NCI-H345 treated with DMSO at 0.1 percent for 48 hours (cell line): ENCODE results near the gene ERFL.

Experiments
- DNase-seq: peaks from one replicate; lab custom pipeline; 2025; ENCODE audit not compliant: unreplicated experiment; lab: John Stamatoyannopoulos, UW

ERFL gene

GRCh38 chr19:41901707-41902360 lies 26.4 kb downstream of the ERFL start:
- DNase-seq = no peak

DNA sequence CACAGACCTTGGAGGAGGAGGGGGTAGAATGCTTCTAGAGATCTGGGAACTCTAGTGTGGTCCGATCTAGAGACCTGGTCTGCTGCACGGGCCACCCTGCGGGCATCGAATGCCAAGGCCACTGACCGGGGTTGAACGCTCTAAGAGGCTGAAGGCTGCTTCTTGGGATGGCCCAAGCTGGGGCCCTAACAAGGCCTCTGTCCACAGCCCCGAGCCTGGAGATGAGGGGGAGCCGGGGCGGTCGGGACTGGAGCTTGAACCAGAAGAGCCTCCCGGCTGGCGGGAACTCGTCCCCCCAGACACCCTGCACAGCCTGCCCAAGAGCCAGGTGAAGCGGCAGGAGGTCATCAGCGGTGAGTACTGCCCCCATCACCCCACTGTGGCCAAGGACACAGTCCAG lies 30.0 kb downstream of the ERFL start:
- no peak for DNase-seq

GRCh38 chr19:41897820-41898219 lies 30.4 kb downstream of the ERFL start:
- DNase-seq = no peak

GRCh38 chr19:41897181-41897580 lies 31.1 kb downstream of the ERFL start:
- no peak for DNase-seq

GRCh38 chr19:41896581-41896942 lies 31.7 kb downstream of the ERFL start:
- no peak for DNase-seq

- DNase-seq = no peak
Measured at GRCh38 chr19:41895745-41896580, 32.3 kb downstream of the ERFL start.

GRCh38 chr19:41894350-41894749 lies 33.9 kb downstream of the ERFL start:
- no peak for DNase-seq

DNA sequence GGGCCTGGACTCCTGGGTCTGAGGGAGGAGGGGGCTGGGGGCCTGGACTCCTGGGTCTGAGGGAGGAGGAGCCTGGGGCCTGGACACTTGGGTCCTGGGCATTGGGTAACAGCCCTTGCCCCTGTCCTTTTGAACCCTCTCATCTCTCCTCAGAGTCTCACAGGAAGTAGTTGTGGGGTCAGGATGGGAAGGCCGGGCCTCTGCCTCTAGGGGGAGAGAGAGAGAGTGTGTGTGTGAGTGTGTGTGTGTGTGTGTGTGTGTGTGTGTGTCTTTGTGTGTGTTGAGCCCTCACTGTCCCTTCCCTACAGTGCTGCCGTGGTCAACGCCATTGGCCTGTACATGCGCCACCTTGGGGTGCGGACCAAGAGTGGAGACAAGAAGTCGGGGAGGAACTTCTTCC lies 34.4 kb downstream of the ERFL start:
- no peak for DNase-seq

DNA sequence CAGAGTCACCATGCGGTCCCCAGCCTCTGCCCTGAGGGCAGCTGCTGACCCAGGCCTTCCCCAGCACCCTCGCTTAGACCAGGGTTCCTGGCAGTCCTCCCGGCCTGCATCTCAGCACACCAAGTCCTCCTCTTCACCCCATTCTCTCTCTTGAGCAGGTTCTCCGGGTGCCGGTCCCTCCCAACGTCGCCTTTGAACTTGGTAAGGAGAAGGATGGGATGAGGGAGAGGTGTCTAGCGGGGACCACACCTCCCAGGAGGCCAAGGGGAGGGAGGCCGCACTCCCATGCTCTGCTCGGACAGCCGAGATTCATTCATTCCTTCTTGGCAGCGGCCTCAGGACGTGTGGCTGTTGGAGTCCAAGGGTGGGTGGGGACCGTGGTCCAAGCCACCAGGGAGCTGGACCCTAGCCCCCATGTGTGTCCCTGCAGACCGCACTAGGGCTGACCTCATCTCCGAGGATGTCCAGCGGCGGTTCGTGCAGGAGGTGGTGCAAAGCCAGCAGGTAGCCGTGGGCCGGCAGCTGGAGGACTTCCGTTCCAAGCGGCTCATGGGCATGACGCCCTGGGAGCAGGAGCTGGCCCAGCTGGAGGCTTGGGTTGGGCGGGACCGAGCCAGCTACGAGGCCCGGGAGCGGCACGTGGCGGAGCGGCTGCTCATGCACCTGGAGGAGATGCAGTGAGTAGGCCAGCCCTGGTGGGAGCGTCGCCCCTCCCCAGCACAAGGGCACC lies 35.9 kb downstream of the ERFL start:
- no peak for DNase-seq

GRCh38 chr19:41890936-41891335 lies 37.3 kb downstream of the ERFL start:
- DNase-seq = no peak

- DNase-seq = no peak
Measured at GRCh38 chr19:41889896-41890295, 38.4 kb downstream of the ERFL start.

DNA sequence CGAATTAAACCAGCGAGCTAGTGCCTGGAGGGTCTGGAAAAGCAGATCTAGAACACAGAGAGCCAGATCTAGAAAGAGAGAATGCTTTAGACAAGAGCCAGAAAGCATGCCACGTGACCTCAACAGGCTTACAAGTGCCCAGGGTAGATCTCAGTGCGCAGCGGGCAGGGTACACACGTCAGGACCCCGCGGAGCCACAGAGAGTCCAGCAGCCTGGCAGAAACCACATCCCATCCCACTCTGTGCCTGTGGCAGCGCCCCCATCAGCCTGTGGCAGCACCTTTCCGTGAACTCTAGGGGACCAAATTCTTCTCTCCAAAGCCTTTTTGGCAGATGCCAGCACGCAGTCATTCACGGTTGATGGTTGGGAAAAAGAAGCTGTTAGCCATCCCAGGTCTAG lies 39.3 kb downstream of the ERFL start:
- no peak for DNase-seq

DNA sequence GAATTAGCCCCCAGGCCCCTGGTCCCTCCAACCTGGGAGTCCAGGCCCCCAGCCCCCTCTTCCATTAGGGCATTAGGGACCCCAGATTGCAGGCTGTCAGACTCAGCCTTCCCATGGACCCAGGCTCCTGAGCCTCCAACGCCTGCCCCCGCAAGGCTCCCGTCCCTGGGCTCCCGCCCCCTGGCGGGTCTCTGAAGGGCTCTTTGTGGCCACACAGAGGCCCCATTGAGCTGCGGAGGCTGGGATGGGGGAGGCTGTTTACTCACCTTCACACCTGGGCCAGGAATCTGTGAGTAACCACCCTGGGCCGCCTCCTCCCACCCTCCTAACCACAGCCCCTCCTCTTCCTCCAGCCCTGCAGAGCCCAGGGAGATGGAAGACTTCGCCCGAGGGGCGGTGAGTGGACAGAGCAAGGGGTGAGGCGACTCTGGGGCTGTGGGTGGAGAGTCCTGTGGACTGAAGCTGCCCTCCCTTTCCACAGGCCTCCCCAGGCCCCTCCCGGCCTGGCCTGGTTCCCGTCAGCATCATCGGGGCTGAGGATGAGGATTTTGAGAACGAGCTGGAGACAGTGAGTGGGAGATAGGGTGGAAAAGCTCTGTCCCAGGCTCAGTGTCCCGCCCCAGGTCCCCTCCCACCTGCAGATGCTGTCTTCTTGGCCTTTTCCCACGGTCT lies 40.4 kb downstream of the ERFL start:
- no peak for DNase-seq

DNA sequence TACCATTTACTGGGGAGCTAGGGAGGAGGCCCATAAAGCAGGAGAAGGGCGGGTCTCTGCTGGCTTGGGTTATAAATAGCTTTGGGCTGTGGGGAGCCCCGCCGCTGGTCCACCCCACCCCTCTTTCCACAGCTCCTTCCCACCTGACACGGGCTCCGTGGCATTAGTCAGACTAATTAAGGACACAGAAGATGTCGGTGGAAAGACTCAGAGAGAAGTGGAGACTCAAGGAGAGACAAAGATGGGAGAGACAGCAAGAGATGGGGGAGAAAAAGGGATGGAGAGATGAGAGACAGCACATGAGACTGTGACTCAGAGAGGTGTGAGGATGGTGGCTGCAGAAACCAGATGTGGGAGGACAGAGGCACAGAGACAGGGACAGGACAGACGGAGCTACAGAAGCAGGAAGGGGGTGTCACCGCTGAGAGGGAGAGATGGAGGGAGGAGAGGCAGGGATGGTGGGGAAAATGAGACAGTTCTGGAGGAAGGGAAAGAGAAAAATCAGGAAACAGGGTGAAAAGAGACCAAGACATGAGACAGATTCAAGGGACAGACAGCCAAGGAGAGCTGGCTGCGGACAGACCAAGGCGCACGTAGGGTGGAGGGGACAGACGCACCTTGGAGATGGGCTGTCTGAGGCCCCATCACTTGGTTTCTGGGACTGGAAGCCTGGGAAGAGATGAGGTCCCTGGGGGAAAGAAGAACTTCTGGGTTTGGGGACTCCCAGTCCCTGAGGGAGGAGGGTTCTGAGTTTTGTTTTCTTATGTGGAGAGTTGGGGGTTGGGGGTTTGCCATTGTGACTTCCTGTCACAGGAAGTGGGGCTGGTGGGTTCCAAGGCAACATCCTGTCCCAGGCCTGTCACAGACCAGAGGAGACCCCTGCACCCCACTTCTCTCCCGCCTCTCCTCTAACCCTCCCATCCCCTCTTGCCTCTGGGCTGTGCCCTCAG lies 41.2 kb downstream of the ERFL start:
- no peak for DNase-seq

GRCh38 chr19:41883821-41884733 lies 44.2 kb downstream of the ERFL start:
- DNase-seq = peak; percentile 78

- DNase-seq = no peak
Measured at GRCh38 chr19:41883463-41883820, 44.8 kb downstream of the ERFL start.

GRCh38 chr19:41882568-41883462 lies 45.4 kb downstream of the ERFL start, which contains the start of gene ARHGEF1:
ARHGEF1 (plus strand) TSS chr19:41883184; CDS start chr19:41888083, 4,899 bp downstream.
- DNase-seq = no peak

DNA sequence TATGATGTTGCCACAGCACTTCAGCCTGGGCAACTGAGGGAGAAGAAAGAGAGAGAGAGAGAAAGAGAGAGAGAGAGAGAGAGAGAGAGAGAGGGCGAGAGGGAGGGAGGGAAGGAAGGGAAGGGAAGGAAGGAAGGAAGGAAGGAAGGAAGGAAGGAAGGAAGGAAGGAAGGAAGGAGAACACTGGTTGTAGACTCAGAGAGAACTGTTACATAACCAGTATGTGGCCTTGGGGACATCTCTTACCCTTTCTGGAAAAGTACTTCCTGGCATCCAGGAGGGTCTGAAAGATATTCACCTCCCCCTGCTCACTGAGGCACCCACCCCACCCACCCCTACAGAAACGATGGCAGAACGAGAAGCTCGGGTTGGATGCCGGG lies 47.9 kb downstream of the ERFL start:
- DNase-seq = no peak
